CD14-positive monocyte (primary cell): ENCODE data around the gene MIPEP. TPM values are rescaled to one million over a fixed set of nuclear protein-coding genes. Genes with fewer than 3 reads are reported as not detected.

Experiments used
- DNase-seq, 3 donors: peaks; one replicate each; pipeline ENCODE4 v3.0.0-alpha.2; 2011 to 2022
- H2AFZ ChIP-seq: 2 replicates; pipeline ENCODE4 v1.6.0; 2012; ENCODE audit warnings: mild to moderate bottlenecking, low read depth, low read length, inconsistent platforms; ENCODE audit not compliant: insufficient read depth, poor library complexity, severe bottlenecking
- H3K27ac ChIP-seq, 2 donors: 1 replicate in 1 of 2; 2 replicates in 1 of 2; pipeline ENCODE4 v1.5.1; 2012 to 2013; ENCODE audit warnings: low read length in 2 of 2, control low read depth in 1 of 2, inconsistent platforms in 1 of 2, low read depth in 1 of 2, mild to moderate bottlenecking in 1 of 2
- H3K27me3 ChIP-seq, 2 donors: one replicate each; pipeline versions ENCODE4 v1.6.0 to v1.6.1; 2011 to 2013; ENCODE audit warnings: low read length in 2 of 2; ENCODE audit not compliant: control insufficient read depth in 2 of 2, insufficient read depth in 2 of 2
- H3K36me3 ChIP-seq, 2 donors: replicated peaks in 1 of 2; 1 replicate in 1 of 2; 2 replicates in 1 of 2; pipeline versions ENCODE4 v1.5.1 to v1.6.1; 2012 to 2013; ENCODE audit warnings: low read length in 2 of 2, control low read depth in 1 of 2, inconsistent platforms in 1 of 2, mild to moderate bottlenecking in 1 of 2; ENCODE audit not compliant: insufficient read depth in 2 of 2, control insufficient read depth in 1 of 2
- H3K4me1 ChIP-seq, 2 donors: 1 replicate in 1 of 2; 2 replicates in 1 of 2; pipeline versions ENCODE4 v1.5.1 to v1.6.1; 2012 to 2013; ENCODE audit warnings: low read length in 2 of 2, control low read depth in 1 of 2, inconsistent platforms in 1 of 2, mild to moderate bottlenecking in 1 of 2, moderate library complexity in 1 of 2; ENCODE audit not compliant: insufficient read depth in 2 of 2, control insufficient read depth in 1 of 2
- H3K4me2 ChIP-seq: replicated peaks from 2 replicates; pipeline ENCODE3; 2012; ENCODE audit warnings: low read length, moderate library complexity, mild to moderate bottlenecking; ENCODE audit not compliant: poor library complexity, severe bottlenecking; ENCODE audit errors: extremely low read depth
- H3K4me3 ChIP-seq, 3 experiments: fragments of 200-600 bp in 1 of 3; sonication (generic) in 1 of 3; replicated peaks in 1 of 3; 1 replicate in 2 of 3; 2 replicates in 1 of 3; pipeline ENCODE4 v1.5.1; 2011 to 2013; ENCODE audit warnings: low read length in 3 of 3, mild to moderate bottlenecking in 3 of 3, control low read depth in 2 of 3, low read depth in 2 of 3, inconsistent platforms in 1 of 3, moderate library complexity in 1 of 3
- H3K79me2 ChIP-seq: 2 replicates; pipeline ENCODE4 v1.6.0; 2012; ENCODE audit warnings: mild to moderate bottlenecking, control low read depth, inconsistent platforms, low read length, moderate library complexity; ENCODE audit not compliant: insufficient read depth
- H3K9ac ChIP-seq: 2 replicates; pipeline ENCODE4 v1.6.0; 2017; ENCODE audit warnings: low read length, mild to moderate bottlenecking; ENCODE audit not compliant: insufficient read depth, poor library complexity, severe bottlenecking
- H3K9me3 ChIP-seq, 2 donors: replicated peaks in 1 of 2; 1 replicate in 1 of 2; 2 replicates in 1 of 2; pipeline versions ENCODE4 v1.5.1 to v1.6.1; 2012 to 2013; ENCODE audit warnings: low read length in 2 of 2, control low read depth in 1 of 2; ENCODE audit not compliant: control insufficient read depth in 1 of 2, insufficient read depth in 1 of 2
- H4K20me1 ChIP-seq: 2 replicates; pipeline ENCODE4 v1.6.0; 2012; ENCODE audit warnings: mild to moderate bottlenecking, low read length, control low read depth, moderate library complexity; ENCODE audit not compliant: insufficient read depth
- H3K27ac Mint-ChIP-seq, 7 donors: one replicate each; pipeline ENCODE4 v1.8.0; 2020; ENCODE audit warnings: mild to moderate bottlenecking in 7 of 7, mixed read lengths in 7 of 7, moderate library complexity in 6 of 7, inconsistent platforms in 2 of 7
- H3K27me3 Mint-ChIP-seq, 3 donors: one replicate each; pipeline ENCODE4 v1.8.0; 2021 to 2022; ENCODE audit warnings: low read depth in 3 of 3, mild to moderate bottlenecking in 3 of 3, mixed read lengths in 3 of 3, moderate library complexity in 3 of 3, inconsistent platforms in 1 of 3
- H3K36me3 Mint-ChIP-seq, 2 donors: one replicate each; pipeline ENCODE4 v1.8.0; 2020; ENCODE audit warnings: mixed read lengths in 2 of 2, inconsistent platforms in 1 of 2, mild to moderate bottlenecking in 1 of 2
- H3K4me1 Mint-ChIP-seq: one replicate; pipeline ENCODE4 v1.8.0; 2020; ENCODE audit warnings: mild to moderate bottlenecking, mixed read lengths
- H3K4me3 Mint-ChIP-seq, 2 donors: one replicate each; pipeline ENCODE4 v1.8.0; 2020; ENCODE audit warnings: mild to moderate bottlenecking in 2 of 2, mixed read lengths in 2 of 2, moderate library complexity in 1 of 2
- H3K9me3 Mint-ChIP-seq, 7 donors: one replicate each; pipeline ENCODE4 v1.8.0; 2020 to 2022; ENCODE audit warnings: mixed read lengths in 7 of 7, mild to moderate bottlenecking in 6 of 7, moderate library complexity in 6 of 7, inconsistent platforms in 2 of 7
- WGBS: methylation state at CpG from one replicate; pipeline ENCODE4 v1.1.5; 2013; ENCODE audit warnings: missing lambda C conversion rate; ENCODE audit not compliant: insufficient coverage; 5-methylcytosine and 5-hydroxymethylcytosine counted together
- intact Hi-C, 2 donors: fragments of 100-400 bp; cut with micrococcal nuclease; formaldehyde crosslinking; loops; one replicate each; pipeline versions ENCODE4 v1.15.0 to v1.15.1; 2023
- polyA plus RNA-seq, 3 donors: library from polyadenylated mRNA; depleted of rRNA in 1 of 3; unstranded in 2 of 3; stranded (reverse) in 1 of 3; fragments of 300-500 nt in 2 of 3; fragments of >200 nt in 1 of 3; fragmentation: Illumina TruSeq in 2 of 3; gene quantifications; 1 replicate in 2 of 3; 2 replicates in 1 of 3; pipeline ENCODE4 v1.2.3, GENCODE V29; 2012 to 2021
- TF ChIP-seq, protein P1 (sequence below): fragments of 200-600 bp; IDR thresholded peaks from one replicate; pipeline ENCODE4 v1.8.0; 2022; ENCODE audit warnings: antibody characterized with exemption, mild to moderate bottlenecking

The MIPEP gene
- polyA plus RNA-seq, 3 donors, result 1.2 to 9.9 (median 7.7) TPM

- no peak overlapping the region for H3K27ac Mint-ChIP-seq
- H3K4me3 ChIP-seq, result no peak overlapping the region
- TF ChIP-seq, protein P1, sequence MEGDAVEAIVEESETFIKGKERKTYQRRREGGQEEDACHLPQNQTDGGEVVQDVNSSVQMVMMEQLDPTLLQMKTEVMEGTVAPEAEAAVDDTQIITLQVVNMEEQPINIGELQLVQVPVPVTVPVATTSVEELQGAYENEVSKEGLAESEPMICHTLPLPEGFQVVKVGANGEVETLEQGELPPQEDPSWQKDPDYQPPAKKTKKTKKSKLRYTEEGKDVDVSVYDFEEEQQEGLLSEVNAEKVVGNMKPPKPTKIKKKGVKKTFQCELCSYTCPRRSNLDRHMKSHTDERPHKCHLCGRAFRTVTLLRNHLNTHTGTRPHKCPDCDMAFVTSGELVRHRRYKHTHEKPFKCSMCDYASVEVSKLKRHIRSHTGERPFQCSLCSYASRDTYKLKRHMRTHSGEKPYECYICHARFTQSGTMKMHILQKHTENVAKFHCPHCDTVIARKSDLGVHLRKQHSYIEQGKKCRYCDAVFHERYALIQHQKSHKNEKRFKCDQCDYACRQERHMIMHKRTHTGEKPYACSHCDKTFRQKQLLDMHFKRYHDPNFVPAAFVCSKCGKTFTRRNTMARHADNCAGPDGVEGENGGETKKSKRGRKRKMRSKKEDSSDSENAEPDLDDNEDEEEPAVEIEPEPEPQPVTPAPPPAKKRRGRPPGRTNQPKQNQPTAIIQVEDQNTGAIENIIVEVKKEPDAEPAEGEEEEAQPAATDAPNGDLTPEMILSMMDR, result no peak
- H3K9me3 ChIP-seq, result peaks cover 0 to 10% of the 10 kb centered on the region in 2 donors
- H3K4me2 ChIP-seq, result no peak overlapping the region
- no peaks in the 10 kb centered on the region for H3K4me1 ChIP-seq
- no peaks in the 10 kb centered on the region for H3K4me1 Mint-ChIP-seq
- H4K20me1 ChIP-seq, result no peaks in the 10 kb centered on the region
- WGBS, result 98% methylated on average over 29 of the region's 36 CpGs
- H3K9ac ChIP-seq, result no peak overlapping the region
- no peak overlapping the region for H2AFZ ChIP-seq
- no peaks in the 10 kb centered on the region for H3K27me3 ChIP-seq
- no peak for DNase-seq
- no peak overlapping the region for H3K4me3 Mint-ChIP-seq
- H3K79me2 ChIP-seq, result no peaks in the 10 kb centered on the region
- peaks cover 0 to 9% (median 5%) of the 10 kb centered on the region in 7 donors for H3K9me3 Mint-ChIP-seq
- H3K27me3 Mint-ChIP-seq, result no peaks in the 10 kb centered on the region
- no peak overlapping the region for H3K27ac ChIP-seq
- H3K36me3 Mint-ChIP-seq, result peaks cover 11 to 20% of the 10 kb centered on the region in 2 donors
- intact Hi-C loops, result no loop called here
- H3K36me3 ChIP-seq, result no peaks in the 10 kb centered on the region
These were observed 55.2 kb downstream of the MIPEP start for GRCh38 chr13:23833733-23834611.

DNA sequence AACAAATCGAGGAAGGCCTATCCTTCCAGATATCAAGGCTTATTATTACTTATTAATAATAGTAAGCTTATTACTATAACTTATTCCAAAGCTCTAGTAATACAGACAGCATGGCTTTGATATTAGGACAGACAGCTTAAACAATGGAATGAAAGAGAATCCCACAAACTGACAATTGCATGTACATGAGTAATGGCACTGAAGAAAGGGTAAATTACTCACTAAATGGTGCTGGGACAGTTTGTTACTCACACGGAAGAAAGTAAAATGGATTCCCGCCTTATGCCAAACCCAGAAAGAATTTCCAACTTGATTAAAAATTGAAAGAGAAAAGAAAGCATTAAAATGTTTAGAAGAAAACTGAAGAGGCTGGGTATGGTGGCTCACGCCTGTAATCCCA is 60.3 kb downstream of the MIPEP start:
- peaks cover 2 to 11% (median 5%) of the 10 kb centered on the region in 7 donors for H3K9me3 Mint-ChIP-seq
- H2AFZ ChIP-seq, result no peak overlapping the region
- no peak overlapping the region for H3K4me3 ChIP-seq
- no peak overlapping the region for H3K4me2 ChIP-seq
- no peaks in the 10 kb centered on the region for H3K79me2 ChIP-seq
- no peak overlapping the region for H3K27ac ChIP-seq
- TF ChIP-seq, protein P1, result no peak
- no peaks in the 10 kb centered on the region for H3K4me1 ChIP-seq
- intact Hi-C loops, result no loop called here
- H4K20me1 ChIP-seq, result no peaks in the 10 kb centered on the region
- peaks cover 0 to 2% of the 10 kb centered on the region in 2 donors for H3K9me3 ChIP-seq
- no peaks in the 10 kb centered on the region for H3K27me3 ChIP-seq
- no CpG with 5 or more reads among the region's 4 CpGs for WGBS
- H3K36me3 ChIP-seq, result peaks cover 0 to under 1% of the 10 kb centered on the region in 2 donors
- H3K27ac Mint-ChIP-seq, result peak overlapping the region in 1 of 7 donors; percentile 30
- no peak overlapping the region for H3K4me3 Mint-ChIP-seq
- H3K4me1 Mint-ChIP-seq, result no peaks in the 10 kb centered on the region
- no peak overlapping the region for H3K9ac ChIP-seq
- peaks cover 3 to 28% of the 10 kb centered on the region in 2 donors for H3K36me3 Mint-ChIP-seq
- DNase-seq, result no peak
- H3K27me3 Mint-ChIP-seq, result no peaks in the 10 kb centered on the region
